ENCODE results near the gene SIRPA. TPM values are rescaled to one million over a fixed set of nuclear protein-coding genes. Genes with fewer than 3 reads are reported as not detected.

Gene SIRPA
- polyA plus RNA-seq, 1 donor (not counting 4 experiments of a cell fraction or from before 2014, with no cell fraction given), result 23.7 TPM

- dilution Hi-C loops (cut with MboI; ENCODE audit: extremely low pct_ligation_motif_present, low sequenced_read_pairs), result no loop called here
- Histone ChIP-seq H3K4me2 (ENCODE audit: control insufficient read depth, extremely low read depth, insufficient read depth, low read depth, low read length) (no peak overlapping the region), H3K9me3 (ENCODE audit: control insufficient read depth, low read depth, low read length) (no peaks in the 10 kb centered on the region), H2AFZ (ENCODE audit: control insufficient read depth, low read length) (no peak overlapping the region), H3K27ac (ENCODE audit: control insufficient read depth, insufficient read depth, low read length) (no peak overlapping the region), H3K9ac (ENCODE audit: control insufficient read depth, extremely low read depth, insufficient read depth, low read length) (no peak overlapping the region), H4K20me1 (ENCODE audit: control insufficient read depth, extremely low read depth, insufficient read depth, low read length) (no peaks in the 10 kb centered on the region), H3K79me2 (ENCODE audit: control insufficient read depth, insufficient read depth, low read length) (peaks cover 22% of the 10 kb centered on the region), H3K4me1 (ENCODE audit: control insufficient read depth, extremely low read depth, insufficient read depth, low read length) (peaks cover under 1% of the 10 kb centered on the region), H3K4me3 (ENCODE audit: control insufficient read depth in 2 of 3, extremely low read depth in 1 of 3, insufficient read depth in 2 of 3, low read depth in 1 of 3, low read length in 3 of 3) (no peak overlapping the region), H3K27me3 (ENCODE audit: control insufficient read depth, extremely low read depth, insufficient read depth, low read length) (no peaks in the 10 kb centered on the region), H3K9me1 (ENCODE audit: control insufficient read depth, extremely low read depth, insufficient read depth, low read length) (peaks cover 4% of the 10 kb centered on the region), H3K36me3 (ENCODE audit: control insufficient read depth in 2 of 2, extremely low read depth in 1 of 2, insufficient read depth in 2 of 2, low read length in 2 of 2) (peaks cover 22 to 44% of the 10 kb centered on the region in 2 experiments)
- no peak for DNase-seq (ENCODE audit: low read depth, low spot score)
- TF ChIP-seq EZH2 (IDR thresholded peaks at IDR 0.05; ENCODE audit: low read length) (no peak), CTCF (optimal IDR thresholded peaks at IDR 0.05 in 1 of 3, IDR thresholded peaks at IDR 0.05 in 1 of 3, conservative IDR thresholded peaks at IDR 0.05 in 1 of 3; ENCODE audit: extremely low read depth in 1 of 3, insufficient read depth in 2 of 3, low read length in 3 of 3) (no peak)
- no peak for FAIRE-seq
Observed at GRCh38 chr20:1917786-1918185, 22.6 kb downstream of the SIRPA start.

GRCh38 chr20:1918491-1919165 lies 23.4 kb downstream of the SIRPA start:
- H3K27ac ChIP-seq (ENCODE audit: control insufficient read depth, insufficient read depth, low read length), result no peak overlapping the region
- dilution Hi-C loops (cut with MboI; ENCODE audit: extremely low pct_ligation_motif_present, low sequenced_read_pairs), result no loop called here
- TF ChIP-seq EZH2 (IDR thresholded peaks at IDR 0.05; ENCODE audit: low read length) (no peak), CTCF (optimal IDR thresholded peaks at IDR 0.05 in 1 of 3, IDR thresholded peaks at IDR 0.05 in 1 of 3, conservative IDR thresholded peaks at IDR 0.05 in 1 of 3; ENCODE audit: extremely low read depth in 1 of 3, insufficient read depth in 2 of 3, low read length in 3 of 3) (no peak)

More at GRCh38 chr20:1918491-1919165, 23.4 kb downstream of the SIRPA start:
- DNase-seq (ENCODE audit: low read depth, low spot score), result no peak
- no peaks in the 10 kb centered on the region for H3K27me3 ChIP-seq (ENCODE audit: control insufficient read depth, extremely low read depth, insufficient read depth, low read length)
- H3K9ac ChIP-seq (ENCODE audit: control insufficient read depth, extremely low read depth, insufficient read depth, low read length), result no peak overlapping the region
- H3K9me3 ChIP-seq (ENCODE audit: control insufficient read depth, low read depth, low read length), result no peaks in the 10 kb centered on the region
- no peak for FAIRE-seq
- H3K9me1 ChIP-seq (ENCODE audit: control insufficient read depth, extremely low read depth, insufficient read depth, low read length), result peaks cover 4% of the 10 kb centered on the region
- H3K4me2 ChIP-seq (ENCODE audit: control insufficient read depth, extremely low read depth, insufficient read depth, low read depth, low read length), result no peak overlapping the region
- no peak overlapping the region for H3K4me3 ChIP-seq (ENCODE audit: control insufficient read depth in 2 of 3, extremely low read depth in 1 of 3, insufficient read depth in 2 of 3, low read depth in 1 of 3, low read length in 3 of 3)
- peaks cover 16% of the 10 kb centered on the region for H3K79me2 ChIP-seq (ENCODE audit: control insufficient read depth, insufficient read depth, low read length)
- H3K4me1 ChIP-seq (ENCODE audit: control insufficient read depth, extremely low read depth, insufficient read depth, low read length), result no peaks in the 10 kb centered on the region
- H4K20me1 ChIP-seq (ENCODE audit: control insufficient read depth, extremely low read depth, insufficient read depth, low read length), result no peaks in the 10 kb centered on the region
- no peak overlapping the region for H2AFZ ChIP-seq (ENCODE audit: control insufficient read depth, low read length)
- peaks cover 26 to 40% of the 10 kb centered on the region in 2 experiments for H3K36me3 ChIP-seq (ENCODE audit: control insufficient read depth in 2 of 2, extremely low read depth in 1 of 2, insufficient read depth in 2 of 2, low read length in 2 of 2)
